GM18907 (cell line): ENCODE data around the gene ANXA6.
"Not testable (repeated sequence)": the region's sequence is repeated elsewhere in the genome, so short reads cannot be mapped to it uniquely, and the experiment has no call there.

Experiments used
- ATAC-seq: cut with Tn5 transposase; IDR thresholded peaks from one replicate; pipeline ENCODE4 v1.9.1; 2021; ENCODE audit warnings: mild to moderate bottlenecking, moderate library complexity; ENCODE audit not compliant: unreplicated experiment

ANXA6 gene

GRCh38 chr5:151157426-151158286, at the start of gene ANXA6:
ANXA6 (minus strand) TSS chr5:151157779; CDS start chr5:151147901, 9,878 bp downstream.
- ATAC-seq, result peak; percentile 38

- no peak for ATAC-seq
Observed at GRCh38 chr5:151205411-151205810, 47.8 kb upstream of the ANXA6 start.

GRCh38 chr5:151204051-151204450, 46.5 kb upstream of the ANXA6 start:
- ATAC-seq, result no peak

GRCh38 chr5:151202381-151203139, 45.0 kb upstream of the ANXA6 start:
- ATAC-seq, result no peak

DNA sequence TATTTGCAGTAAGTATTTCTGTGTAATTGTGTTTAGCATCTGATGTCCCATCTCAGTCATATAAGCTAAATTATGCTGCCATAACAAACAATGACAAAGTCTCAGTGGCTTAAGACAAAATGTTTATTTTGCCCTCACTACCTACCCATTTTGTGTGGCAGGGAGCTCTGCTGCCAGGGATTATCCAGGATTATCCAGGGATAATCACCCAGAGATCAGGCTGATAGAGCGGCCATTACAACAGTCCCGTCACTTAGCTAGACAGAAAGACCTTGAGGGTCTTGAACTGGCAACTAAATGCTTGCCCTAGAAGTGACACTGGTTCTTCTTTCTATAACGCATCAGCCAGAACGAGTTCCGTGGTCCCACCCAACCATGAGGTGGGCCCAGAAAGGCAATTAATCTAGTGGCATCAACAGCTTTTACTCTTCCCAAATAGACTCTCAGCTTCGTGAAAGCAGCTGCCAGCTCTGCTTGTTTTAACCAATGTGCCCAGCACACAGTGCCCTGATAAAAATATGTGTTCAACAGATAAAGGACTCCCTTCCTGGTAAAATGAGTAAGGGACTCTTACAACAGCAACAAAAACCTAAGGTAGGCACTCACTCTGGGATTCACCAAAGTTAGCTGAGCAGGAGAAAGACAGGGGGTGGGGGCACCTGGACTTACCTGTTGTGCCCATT, 43.5 kb upstream of the ANXA6 start:
- ATAC-seq, result no peak

GRCh38 chr5:151199581-151200185, 42.1 kb upstream of the ANXA6 start:
- ATAC-seq, result no peak

GRCh38 chr5:151198861-151199260, 41.3 kb upstream of the ANXA6 start:
- no peak for ATAC-seq

DNA sequence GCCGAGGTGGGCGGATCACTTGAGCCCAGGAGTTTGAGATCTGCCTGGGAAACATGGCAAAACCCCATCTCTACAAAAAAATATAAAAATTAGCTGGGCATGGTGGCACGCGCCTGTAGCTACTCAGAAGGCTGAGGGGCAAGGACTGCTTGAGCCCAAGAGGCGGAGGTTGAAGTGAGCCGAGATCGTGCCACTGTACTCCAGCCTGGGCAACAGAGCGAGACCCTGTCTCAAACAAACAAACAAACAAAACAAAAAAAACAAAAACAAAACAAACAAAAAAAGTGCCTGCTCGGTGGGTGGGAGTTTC, 39.7 kb upstream of the ANXA6 start:
- ATAC-seq, result not testable (repeated sequence)

- ATAC-seq, result peak; percentile 93
Observed at GRCh38 chr5:151196556-151197290, 39.1 kb upstream of the ANXA6 start.

DNA sequence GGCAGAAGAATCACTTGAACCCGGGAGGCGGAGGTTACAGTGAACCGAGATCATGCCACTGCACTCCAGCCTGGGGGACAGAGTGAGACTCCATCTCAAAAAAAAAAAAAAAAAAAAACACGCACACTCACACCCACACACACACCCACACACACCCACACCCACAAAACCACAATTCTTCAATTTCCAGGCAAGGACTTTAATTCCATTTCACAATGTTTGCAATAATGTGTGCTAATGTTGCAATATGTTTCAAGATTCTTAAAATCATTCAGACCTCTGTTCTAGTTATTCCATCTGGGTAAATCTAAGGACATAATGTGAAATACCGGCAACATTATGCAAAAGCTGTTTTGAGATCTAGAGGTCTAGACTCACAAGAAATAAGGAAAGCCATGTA, 38.0 kb upstream of the ANXA6 start:
- ATAC-seq, result no peak

DNA sequence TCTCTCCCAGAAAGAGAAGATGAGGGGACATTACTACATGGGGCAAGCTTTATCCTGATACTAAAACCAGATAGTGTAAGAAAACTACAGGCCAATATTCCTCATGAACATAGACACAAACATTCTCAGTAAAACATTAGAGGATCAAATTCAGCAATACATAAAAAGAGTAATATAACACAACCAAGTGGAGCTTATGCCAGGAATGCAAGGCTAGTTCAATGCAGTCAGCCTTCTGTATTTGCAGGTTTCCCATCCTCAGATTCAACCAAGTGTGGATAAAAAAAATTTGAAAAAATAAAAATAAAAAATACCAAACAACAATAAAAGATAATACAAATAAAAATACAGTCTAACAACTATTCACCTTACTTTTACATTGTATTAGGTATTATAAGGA, 35.0 kb upstream of the ANXA6 start:
- no peak for ATAC-seq

DNA sequence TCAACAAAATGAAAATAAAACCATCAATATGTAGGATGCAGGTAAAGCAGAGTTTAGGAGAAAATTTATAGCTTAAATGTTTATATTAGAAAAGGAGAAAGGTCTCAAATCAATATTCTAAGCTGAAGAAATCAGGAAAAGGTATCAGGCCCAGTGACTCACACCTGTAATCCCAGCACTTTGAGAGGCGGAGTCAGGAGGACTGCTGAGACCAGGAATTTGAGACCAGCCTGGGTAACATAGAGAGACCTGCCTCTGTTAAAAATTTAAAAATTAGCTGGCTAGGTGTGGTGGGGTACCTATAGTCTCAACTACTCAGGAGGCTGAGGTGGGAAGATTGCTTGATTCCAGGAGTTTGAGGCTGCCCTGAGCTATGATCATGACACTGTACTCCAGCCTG, 34.1 kb upstream of the ANXA6 start:
- no peak for ATAC-seq

DNA sequence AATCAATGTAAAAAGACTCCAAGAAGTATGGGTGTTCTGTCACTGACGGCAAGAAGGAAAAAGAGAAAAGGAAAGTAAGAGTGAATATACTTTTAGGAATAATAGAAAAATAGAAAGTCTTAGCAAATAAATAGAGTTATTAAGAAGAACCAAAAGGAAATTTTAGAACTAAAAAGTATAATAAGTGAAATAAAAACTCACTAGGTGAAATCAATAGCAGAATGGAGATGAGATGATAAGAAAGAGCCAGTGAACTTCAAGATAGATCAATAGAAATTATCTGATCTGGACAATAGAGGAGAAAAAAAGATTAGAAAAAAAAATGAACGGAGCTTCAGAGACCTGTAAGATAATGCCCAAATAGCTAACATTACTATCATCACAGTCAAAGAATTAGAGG, 31.6 kb upstream of the ANXA6 start:
- ATAC-seq, result no peak

DNA sequence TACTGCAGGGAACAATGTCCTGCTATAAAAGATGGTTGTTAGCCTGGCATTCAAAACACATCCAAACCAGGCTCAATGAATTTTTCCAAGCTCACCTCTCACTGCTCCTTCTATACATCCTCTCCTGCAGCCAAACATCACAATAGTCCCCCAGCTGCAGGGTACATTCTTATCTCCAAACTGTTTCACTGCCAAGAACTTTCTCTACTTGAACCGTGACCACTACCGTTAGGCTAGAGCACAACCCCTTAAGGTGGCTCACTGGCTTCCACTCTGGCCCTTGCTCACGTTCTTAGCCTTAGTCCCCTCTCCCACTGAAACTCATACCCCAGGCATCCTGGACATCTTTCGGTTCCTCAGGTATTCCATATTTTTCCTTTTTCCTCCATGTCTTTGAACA, 29.0 kb upstream of the ANXA6 start:
- no peak for ATAC-seq

- no peak for ATAC-seq
Observed at GRCh38 chr5:151186052-151186451, 28.5 kb upstream of the ANXA6 start.

DNA sequence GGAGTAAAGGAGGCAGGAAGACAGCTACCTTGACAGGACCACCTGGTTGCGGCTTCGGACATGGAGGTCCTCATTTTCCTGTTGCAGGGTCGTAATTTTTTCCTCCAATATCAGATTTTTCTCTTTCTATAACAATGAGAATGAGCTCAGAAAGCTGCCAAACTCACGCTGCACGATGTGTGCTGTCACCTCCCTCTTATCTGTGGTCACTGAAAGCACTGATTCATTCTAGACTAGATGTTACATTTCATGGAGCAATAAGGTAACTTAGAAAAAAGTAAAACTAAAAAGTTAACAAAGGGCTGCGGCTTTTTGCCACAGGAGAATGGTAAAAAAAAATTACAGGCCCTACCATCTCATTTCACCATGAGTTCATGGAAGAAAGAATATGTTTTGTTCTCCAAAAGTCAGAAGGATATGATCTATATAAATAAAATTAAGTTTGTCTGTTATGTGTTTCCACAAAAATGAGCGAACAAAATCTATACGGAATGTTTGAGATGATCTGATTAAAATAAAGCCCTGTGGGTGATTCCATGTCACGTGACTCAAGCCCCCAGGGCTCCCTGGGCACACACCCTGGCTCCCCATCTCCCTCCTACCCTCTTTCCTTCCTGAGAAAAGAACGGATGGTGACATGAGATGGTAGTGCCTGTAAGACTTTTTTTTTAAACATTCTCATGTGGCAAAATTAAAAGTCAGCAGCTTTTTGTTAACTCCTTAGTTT, 26.9 kb upstream of the ANXA6 start:
- ATAC-seq, result no peak

DNA sequence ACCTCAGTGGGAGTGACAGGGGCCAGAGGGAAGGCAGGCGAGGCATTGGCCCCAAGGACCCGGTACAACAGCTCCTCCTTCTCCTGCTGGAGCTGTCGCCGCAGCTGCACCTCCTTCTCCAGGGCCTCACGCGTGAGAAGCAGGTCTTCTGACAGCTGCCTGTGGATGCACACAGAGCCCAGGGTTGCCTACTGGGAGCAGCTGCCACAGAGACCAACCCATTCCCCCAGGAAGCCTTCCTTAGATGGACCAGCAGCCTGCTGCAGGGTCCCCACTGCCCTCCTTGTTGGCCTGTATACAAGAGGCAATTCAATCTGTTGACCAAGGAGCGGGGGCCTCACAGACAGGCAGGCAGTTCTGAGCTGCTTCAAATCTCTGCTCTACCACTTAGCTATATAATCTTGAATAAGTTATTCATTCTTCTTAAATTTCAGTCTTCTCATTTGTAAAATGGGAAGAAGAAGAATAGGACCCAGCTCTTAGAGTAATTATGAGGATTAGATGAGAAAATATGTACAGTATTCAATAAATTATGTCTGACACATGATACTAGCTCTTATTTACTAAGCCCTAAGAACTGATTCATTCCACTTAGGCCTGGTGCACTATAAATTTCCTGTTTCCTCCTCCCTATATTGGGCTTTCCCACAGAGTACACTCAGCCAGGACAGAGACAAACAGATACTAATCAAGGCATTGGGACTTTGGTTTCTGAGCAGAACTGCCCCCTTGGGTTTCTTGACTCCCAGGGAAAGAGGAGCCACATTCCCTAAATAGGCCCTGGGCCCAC, 26.1 kb upstream of the ANXA6 start:
- no peak for ATAC-seq

DNA sequence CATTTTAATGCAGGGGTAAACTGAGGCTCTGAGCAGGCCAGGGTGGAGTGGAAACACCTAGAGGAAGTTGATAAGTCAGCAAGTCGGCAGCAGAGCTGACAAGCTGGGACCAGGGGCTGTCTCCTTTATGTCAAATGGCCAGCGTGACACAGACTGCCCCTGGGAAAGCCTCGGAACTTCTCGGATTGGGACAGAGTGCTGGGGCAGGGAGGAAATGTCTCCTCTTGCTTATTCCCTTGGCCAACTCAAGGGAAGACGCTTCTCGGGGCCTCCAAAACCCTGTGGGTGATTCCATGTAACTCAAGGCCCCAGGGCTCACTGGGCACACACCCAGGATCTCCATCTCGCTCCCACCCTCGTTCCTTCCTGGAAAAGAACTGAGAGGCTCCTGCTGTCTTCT, 25.4 kb upstream of the ANXA6 start:
- ATAC-seq, result no peak

GRCh38 chr5:151182524-151182900, 24.9 kb upstream of the ANXA6 start:
- no peak for ATAC-seq
